ENCODE data around the gene DAW1. TPM values are rescaled to one million over a fixed set of nuclear protein-coding genes. Genes with fewer than 3 reads are reported as not detected.

Gene DAW1
- total and polyA plus RNA-seq, 2 of the 13 experiments (the other 11 are each of a cell fraction or from before 2014, with no cell fraction given): not detected

DNA sequence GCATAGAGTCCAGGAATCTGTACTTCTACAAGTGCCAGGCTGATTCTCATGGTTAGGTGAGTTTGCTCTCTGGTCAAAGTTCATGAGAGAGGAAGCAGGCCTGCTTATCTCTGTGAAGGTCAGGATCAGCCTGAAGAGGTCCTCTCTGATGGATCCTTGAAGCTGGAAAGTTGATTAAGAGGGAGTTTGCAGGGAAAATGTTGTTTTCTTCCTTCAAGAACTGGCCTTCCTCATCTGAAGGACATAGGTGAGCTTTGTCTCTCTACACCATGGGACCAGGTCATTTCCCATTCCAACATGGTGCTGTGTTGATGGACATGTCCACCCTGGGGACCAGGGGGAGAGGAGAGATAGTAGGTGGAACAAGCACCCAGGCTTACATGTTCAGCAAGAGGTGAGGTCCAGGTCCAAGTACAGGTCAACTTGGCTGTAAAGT lies 42.9 kb upstream of the DAW1 start (continued):
- TF ChIP-seq, protein P1, sequence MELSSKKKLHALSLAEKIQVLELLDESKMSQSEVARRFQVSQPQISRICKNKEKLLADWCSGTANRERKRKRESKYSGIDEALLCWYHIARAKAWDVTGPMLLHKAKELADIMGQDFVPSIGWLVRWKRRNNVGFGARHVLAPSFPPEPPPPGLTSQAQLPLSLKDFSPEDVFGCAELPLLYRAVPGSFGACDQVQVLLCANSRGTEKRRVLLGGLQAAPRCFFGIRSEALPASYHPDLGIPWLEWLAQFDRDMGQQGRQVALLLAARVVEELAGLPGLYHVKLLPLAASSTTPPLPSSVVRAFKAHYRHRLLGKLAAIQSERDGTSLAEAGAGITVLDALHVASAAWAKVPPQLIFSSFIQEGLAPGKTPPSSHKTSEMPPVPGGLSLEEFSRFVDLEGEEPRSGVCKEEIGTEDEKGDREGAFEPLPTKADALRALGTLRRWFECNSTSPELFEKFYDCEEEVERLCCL (CRISPR knock-in tag; IDR thresholded peaks at IDR 0.05; ENCODE audit: borderline replicate concordance): no peak
- TF ChIP-seq, protein P2, sequence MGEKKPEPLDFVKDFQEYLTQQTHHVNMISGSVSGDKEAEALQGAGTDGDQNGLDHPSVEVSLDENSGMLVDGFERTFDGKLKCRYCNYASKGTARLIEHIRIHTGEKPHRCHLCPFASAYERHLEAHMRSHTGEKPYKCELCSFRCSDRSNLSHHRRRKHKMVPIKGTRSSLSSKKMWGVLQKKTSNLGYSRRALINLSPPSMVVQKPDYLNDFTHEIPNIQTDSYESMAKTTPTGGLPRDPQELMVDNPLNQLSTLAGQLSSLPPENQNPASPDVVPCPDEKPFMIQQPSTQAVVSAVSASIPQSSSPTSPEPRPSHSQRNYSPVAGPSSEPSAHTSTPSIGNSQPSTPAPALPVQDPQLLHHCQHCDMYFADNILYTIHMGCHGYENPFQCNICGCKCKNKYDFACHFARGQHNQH (CRISPR knock-in tag; IDR thresholded peaks at IDR 0.05): peak; percentile 56; the same call in 1 of the 2 replicates
- TF ChIP-seq RARG (CRISPR knock-in tag; IDR thresholded peaks at IDR 0.05; ENCODE audit: low read depth) (no peak), ZNF792 (CRISPR knock-in tag; IDR thresholded peaks at IDR 0.05) (peak; percentile 43; the same call in 1 of the 2 replicates), ZMYM2 (CRISPR knock-in tag; IDR thresholded peaks at IDR 0.05) (0 out of 2 replicates have a peak, but pooled peaks have one; percentile 44), SRSF9 (IDR thresholded peaks at IDR 0.05; ENCODE audit: borderline replicate concordance, insufficient read depth, low read depth, low read length, poor library complexity, severe bottlenecking) (no peak), CCAR2 (optimal IDR thresholded peaks at IDR 0.05; ENCODE audit: low read depth, low read length) (no peak), HOXA9 (CRISPR knock-in tag; IDR thresholded peaks at IDR 0.05; ENCODE audit: borderline replicate concordance) (no peak), ZSCAN21 (CRISPR knock-in tag; IDR thresholded peaks at IDR 0.05; ENCODE audit: borderline replicate concordance) (no peak), ZNF772 (CRISPR knock-in tag; IDR thresholded peaks at IDR 0.05) (no peak), ZNF383 (CRISPR knock-in tag; IDR thresholded peaks at IDR 0.05; ENCODE audit: borderline replicate concordance) (no peak), ZNF747 (CRISPR knock-in tag; IDR thresholded peaks at IDR 0.05; ENCODE audit: borderline replicate concordance) (peak; percentile 58; the same call in 1 of the 2 replicates), HES4 (CRISPR knock-in tag; IDR thresholded peaks at IDR 0.05; ENCODE audit: borderline replicate concordance) (no peak), ARID2 (CRISPR knock-in tag; IDR thresholded peaks at IDR 0.05; ENCODE audit: borderline replicate concordance) (no peak), HNRNPK (IDR thresholded peaks at IDR 0.05; ENCODE audit: low read depth, low read length, poor library complexity, severe bottlenecking) (no peak)
- TF ChIP-seq, protein P3, sequence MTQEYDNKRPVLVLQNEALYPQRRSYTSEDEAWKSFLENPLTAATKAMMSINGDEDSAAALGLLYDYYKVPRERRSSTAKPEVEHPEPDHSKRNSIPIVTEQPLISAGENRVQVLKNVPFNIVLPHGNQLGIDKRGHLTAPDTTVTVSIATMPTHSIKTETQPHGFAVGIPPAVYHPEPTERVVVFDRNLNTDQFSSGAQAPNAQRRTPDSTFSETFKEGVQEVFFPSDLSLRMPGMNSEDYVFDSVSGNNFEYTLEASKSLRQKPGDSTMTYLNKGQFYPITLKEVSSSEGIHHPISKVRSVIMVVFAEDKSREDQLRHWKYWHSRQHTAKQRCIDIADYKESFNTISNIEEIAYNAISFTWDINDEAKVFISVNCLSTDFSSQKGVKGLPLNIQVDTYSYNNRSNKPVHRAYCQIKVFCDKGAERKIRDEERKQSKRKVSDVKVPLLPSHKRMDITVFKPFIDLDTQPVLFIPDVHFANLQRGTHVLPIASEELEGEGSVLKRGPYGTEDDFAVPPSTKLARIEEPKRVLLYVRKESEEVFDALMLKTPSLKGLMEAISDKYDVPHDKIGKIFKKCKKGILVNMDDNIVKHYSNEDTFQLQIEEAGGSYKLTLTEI (CRISPR knock-in tag; conservative IDR thresholded peaks at IDR 0.05): no peak
- TF ChIP-seq, protein P4, sequence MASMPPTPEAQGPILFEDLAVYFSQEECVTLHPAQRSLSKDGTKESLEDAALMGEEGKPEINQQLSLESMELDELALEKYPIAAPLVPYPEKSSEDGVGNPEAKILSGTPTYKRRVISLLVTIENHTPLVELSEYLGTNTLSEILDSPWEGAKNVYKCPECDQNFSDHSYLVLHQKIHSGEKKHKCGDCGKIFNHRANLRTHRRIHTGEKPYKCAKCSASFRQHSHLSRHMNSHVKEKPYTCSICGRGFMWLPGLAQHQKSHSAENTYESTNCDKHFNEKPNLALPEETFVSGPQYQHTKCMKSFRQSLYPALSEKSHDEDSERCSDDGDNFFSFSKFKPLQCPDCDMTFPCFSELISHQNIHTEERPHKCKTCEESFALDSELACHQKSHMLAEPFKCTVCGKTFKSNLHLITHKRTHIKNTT (CRISPR knock-in tag; IDR thresholded peaks at IDR 0.05): no peak
- TF ChIP-seq, protein P5, sequence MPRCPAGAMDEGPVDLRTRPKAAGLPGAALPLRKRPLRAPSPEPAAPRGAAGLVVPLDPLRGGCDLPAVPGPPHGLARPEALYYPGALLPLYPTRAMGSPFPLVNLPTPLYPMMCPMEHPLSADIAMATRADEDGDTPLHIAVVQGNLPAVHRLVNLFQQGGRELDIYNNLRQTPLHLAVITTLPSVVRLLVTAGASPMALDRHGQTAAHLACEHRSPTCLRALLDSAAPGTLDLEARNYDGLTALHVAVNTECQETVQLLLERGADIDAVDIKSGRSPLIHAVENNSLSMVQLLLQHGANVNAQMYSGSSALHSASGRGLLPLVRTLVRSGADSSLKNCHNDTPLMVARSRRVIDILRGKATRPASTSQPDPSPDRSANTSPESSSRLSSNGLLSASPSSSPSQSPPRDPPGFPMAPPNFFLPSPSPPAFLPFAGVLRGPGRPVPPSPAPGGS (CRISPR knock-in tag; IDR thresholded peaks at IDR 0.05): 0 out of 2 replicates have a peak, but pooled peaks have one; percentile 37
- TF ChIP-seq, protein P6, sequence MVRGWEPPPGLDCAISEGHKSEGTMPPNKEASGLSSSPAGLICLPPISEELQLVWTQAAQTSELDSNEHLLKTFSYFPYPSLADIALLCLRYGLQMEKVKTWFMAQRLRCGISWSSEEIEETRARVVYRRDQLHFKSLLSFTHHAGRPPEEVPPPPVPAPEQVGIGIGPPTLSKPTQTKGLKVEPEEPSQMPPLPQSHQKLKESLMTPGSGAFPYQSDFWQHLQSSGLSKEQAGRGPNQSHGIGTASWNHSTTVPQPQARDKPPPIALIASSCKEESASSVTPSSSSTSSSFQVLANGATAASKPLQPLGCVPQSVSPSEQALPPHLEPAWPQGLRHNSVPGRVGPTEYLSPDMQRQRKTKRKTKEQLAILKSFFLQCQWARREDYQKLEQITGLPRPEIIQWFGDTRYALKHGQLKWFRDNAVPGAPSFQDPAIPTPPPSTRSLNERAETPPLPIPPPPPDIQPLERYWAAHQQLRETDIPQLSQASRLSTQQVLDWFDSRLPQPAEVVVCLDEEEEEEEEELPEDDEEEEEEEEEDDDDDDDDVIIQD (CRISPR knock-in tag; IDR thresholded peaks at IDR 0.05; ENCODE audit: low read depth): 0 out of 2 replicates have a peak, but pooled peaks have one; percentile 33

Measured in HepG2 (cell line).